GM13977 (cell line): ENCODE measurements around the gene IGSF1.
"Not testable (repeated sequence)": the region's sequence is repeated elsewhere in the genome, so short reads cannot be mapped to it uniquely, and the experiment has no call there.

ENCODE experiments used
- DNase-seq: peaks from one replicate; pipeline ENCODE4 v3.0.0; 2012; ENCODE audit warnings: low spot score
- CTCF ChIP-seq: IDR thresholded peaks from 2 replicates; pipeline ENCODE4 v1.5.1; 2012; ENCODE audit warnings: mild to moderate bottlenecking, control low read depth; ENCODE audit not compliant: insufficient read depth; ENCODE audit errors: extremely low read depth, missing control alignments
- in situ Hi-C: fragments of 300-500 bp; cut with MboI; formaldehyde crosslinking; loops from one replicate; pipeline ENCODE4 v1.12.0; 2022; ENCODE audit warnings: low sequenced_read_pairs, low pct_unique_long_range_greater_than_20kb, mixed read lengths, inconsistent platforms; ENCODE audit not compliant: unreplicated experiment

The IGSF1 gene

DNA sequence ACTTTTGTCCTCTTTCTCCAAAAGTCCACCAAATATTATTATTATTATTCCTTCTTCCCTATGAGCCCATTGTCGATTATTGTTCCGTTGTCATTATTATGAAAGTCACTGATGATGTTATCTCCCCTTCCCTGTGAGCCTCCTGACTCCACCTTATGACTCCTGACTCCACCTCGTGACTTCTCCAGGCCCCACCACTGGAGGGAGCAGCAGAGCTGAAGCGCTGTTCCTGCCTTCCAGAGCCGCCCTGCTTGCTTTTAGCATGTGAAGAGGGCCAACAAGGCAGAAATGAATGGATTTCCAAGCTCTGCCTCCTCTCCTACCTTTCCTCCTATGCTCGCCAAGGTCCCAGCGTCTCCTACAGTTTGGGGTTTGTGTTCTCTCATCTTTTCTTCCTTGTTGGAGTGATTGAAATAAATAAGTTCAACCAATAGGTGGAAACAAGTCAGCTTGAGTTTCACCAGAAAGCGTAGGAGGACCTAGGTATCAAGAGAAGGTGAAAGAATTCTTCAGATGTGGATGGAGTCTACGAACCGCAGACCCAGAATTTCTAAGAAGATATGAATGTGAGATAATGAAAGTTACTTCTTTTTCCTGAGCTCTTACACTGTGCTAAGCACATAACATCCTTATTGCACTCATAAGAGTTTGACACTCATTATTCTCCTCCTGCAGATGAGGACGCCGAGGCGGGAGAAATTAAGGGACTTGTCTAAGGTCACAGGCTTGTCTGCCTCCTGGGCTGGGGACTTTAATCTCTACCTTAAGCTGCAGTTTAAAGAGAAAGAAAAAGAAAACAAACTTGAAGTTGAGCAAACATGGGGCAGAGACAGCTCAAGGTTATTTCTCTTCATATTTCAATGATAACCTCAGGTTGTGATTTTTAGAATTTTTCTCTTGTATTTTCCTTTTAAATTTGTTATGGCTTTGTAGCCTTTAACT is 26.1 kb downstream of the IGSF1 start:
- peak; percentile 54 for TF ChIP-seq CTCF
- in situ Hi-C loops, result no loop called here
- DNase-seq, result no peak

DNA sequence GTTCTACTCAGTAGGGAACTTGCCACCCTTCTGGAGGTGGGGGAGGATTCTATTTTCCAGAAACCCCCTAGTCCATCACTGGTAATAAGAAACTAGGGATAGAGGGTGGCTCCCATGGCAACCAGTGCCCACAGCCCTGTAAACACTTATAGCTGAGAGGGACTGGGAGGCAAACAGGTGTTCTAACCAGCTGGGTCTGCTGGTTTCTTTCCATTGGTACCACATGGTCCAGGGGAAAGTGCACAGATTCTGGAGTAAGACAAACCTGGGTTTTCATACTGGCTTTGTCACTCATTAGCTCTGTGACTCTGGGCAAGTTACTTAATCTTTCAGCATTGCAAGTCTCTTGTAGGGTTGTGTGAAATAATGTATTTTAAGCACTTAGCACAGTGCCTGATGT is 26.9 kb downstream of the IGSF1 start:
- in situ Hi-C loops, result no loop called here
- TF ChIP-seq CTCF, result no peak
- DNase-seq, result no peak

- DNase-seq, result no peak
- in situ Hi-C loops, result no loop called here
Measured at GRCh38 chrX:131257367-131257766, 31.7 kb downstream of the IGSF1 start.

DNA sequence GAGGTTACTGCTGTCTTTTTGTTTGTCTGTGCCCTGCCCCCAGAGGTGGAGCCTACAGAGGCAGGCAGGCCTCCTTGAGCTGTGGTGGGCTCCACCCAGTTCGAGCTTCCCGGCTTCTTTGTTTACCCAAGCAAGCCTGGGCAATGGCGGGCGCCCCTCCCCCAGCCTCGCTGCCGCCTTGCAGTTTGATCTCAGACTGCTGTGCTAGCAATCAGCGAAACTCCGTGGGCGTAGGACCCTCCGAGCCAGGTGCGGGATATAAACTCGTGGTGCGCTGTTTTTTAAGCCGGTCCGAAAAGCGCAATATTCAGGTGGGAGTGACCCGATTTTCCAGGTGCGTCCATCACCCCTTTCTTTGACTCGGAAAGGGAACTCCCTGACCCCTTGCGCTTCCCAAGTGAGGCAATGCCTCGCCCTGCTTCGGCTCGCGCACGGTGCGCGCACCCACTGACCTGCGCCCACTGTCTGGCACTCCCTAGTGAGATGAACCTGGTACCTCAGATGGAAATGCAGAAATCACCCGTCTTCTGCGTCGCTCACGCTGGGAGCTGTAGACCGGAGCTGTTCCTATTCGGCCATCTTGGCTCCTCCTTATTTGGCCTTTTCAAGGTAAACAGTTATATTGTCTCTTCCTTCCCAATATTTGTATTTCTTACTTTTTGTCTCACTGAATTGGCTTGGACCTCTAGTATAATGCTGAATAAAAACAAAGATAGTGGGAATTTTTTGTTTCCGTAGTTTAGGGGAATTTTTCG is 37.9 kb downstream of the IGSF1 start:
- in situ Hi-C loops, DNase-seq: not testable (repeated sequence)

More at GRCh38 chrX:131257367-131257766, 31.7 kb downstream of the IGSF1 start:
- no peak for TF ChIP-seq CTCF

- DNase-seq, result no peak
- in situ Hi-C loops, result no loop called here
- TF ChIP-seq CTCF, result no peak
Measured at GRCh38 chrX:131239057-131239456, 50.0 kb downstream of the IGSF1 start.

DNA sequence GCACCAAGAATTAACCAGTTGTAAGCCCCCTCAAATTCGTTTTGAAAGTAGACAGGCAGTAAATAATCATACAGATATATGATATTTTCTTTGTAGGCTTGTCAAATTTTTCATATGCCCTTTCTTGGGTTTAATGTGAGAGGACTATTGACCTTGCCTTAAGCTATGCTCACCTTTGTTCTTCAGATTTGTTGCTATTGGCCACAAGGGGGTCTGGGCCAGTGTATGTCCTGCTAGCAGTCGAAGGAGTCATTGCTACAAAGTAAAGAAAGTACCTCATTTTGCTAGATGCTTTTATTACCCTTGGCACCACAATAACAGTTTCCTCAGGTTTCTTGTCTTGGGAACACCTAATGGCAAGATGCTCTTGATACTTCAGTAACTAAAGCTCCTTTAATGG is 51.7 kb downstream of the IGSF1 start:
- DNase-seq, result no peak
- TF ChIP-seq CTCF, result no peak
- in situ Hi-C loops, result no loop called here
